Measurements from ENCODE around the gene MEI1. TPM values are rescaled to one million over a fixed set of nuclear protein-coding genes. Genes with fewer than 3 reads are reported as not detected.
A peak's percentile ranks its signal among the peaks of the same experiment; 100 is the strongest.

The MEI1 gene
- total RNA-seq, 4 donors from 2014 or later: 0.07 to 0.81 (median 0.50) TPM; not detected in 1

GRCh38 chr22:41822317-41823057 is 123.2 kb downstream of the MEI1 start:
- WGBS, 2 donors (ENCODE audit: low coverage in 1 of 2): 82 to 100% methylated on average over 2 of the region's 3 CpGs
- H3K4me1 ChIP-seq: peaks cover 0 to 20% (median 3%) of the 10 kb centered on the region in 3 donors

GRCh38 chr22:41823797-41824196 is 124.5 kb downstream of the MEI1 start:
- no peak overlapping the region for H3K27ac ChIP-seq
- 72 to 81% methylated on average over 5 of the region's 6 CpGs for WGBS, 2 donors (ENCODE audit: low coverage in 1 of 2)
- H3K27me3 ChIP-seq: no peaks in the 10 kb centered on the region
- TF ChIP-seq EP300 (IDR thresholded peaks at IDR 0.05) (no peak), POLR2AphosphoS5 (IDR thresholded peaks at IDR 0.05) (no peak), POLR2A (IDR thresholded peaks at IDR 0.05) (no peak), CTCF (IDR thresholded peaks at IDR 0.05) (no peak)
- no peak for ATAC-seq
- no peak overlapping the region for H3K4me3 ChIP-seq
- no peaks in the 10 kb centered on the region for H3K9me3 ChIP-seq
- peaks cover 0 to 21% of the 10 kb centered on the region in 2 donors for H3K36me3 ChIP-seq
- peaks cover 0 to 20% (median 3%) of the 10 kb centered on the region in 3 donors for H3K4me1 ChIP-seq

More at GRCh38 chr22:41822317-41823057, 123.2 kb downstream of the MEI1 start:
- ATAC-seq: no peak
- no peaks in the 10 kb centered on the region for H3K9me3 ChIP-seq
- TF ChIP-seq POLR2AphosphoS5 (IDR thresholded peaks at IDR 0.05): no peak
- no peak for TF ChIP-seq POLR2A (IDR thresholded peaks at IDR 0.05)
- TF ChIP-seq CTCF (IDR thresholded peaks at IDR 0.05): peak in 3 of 4 experiments; percentile 55 to 61 (median 57)
- no peak overlapping the region for H3K27ac ChIP-seq
- no peaks in the 10 kb centered on the region for H3K27me3 ChIP-seq
- no peak overlapping the region for H3K4me3 ChIP-seq
- peaks cover 0 to 25% of the 10 kb centered on the region in 2 donors for H3K36me3 ChIP-seq

- Histone ChIP-seq H3K4me1 (peaks cover 0 to 20% (median 3%) of the 10 kb centered on the region in 3 donors), H3K27me3 (no peaks in the 10 kb centered on the region), H3K4me3 (no peak overlapping the region), H3K27ac (peak overlapping the region in 1 of 4 donors; percentile 46), H3K9me3 (no peaks in the 10 kb centered on the region), H3K36me3 (peaks cover 0 to 11% of the 10 kb centered on the region in 2 donors)
- ATAC-seq: no peak
- 0 to 50% methylated on average over 1 to 5 of the region's 7 CpGs for WGBS, 2 donors (ENCODE audit: low coverage in 1 of 2)
- no peak for TF ChIP-seq CTCF (IDR thresholded peaks at IDR 0.05)
- no peak for TF ChIP-seq POLR2A (IDR thresholded peaks at IDR 0.05)
- no peak for TF ChIP-seq POLR2AphosphoS5 (IDR thresholded peaks at IDR 0.05)
- no peak for TF ChIP-seq EP300 (IDR thresholded peaks at IDR 0.05)
These were observed 126.1 kb downstream of the MEI1 start for GRCh38 chr22:41825376-41825775.

GRCh38 chr22:41826021-41826420 is 126.7 kb downstream of the MEI1 start:
- no peak for TF ChIP-seq POLR2AphosphoS5 (IDR thresholded peaks at IDR 0.05)
- no peak for TF ChIP-seq POLR2A (IDR thresholded peaks at IDR 0.05)
- TF ChIP-seq EP300 (IDR thresholded peaks at IDR 0.05): no peak
- no peak for TF ChIP-seq CTCF (IDR thresholded peaks at IDR 0.05)
- no peak overlapping the region for H3K4me3 ChIP-seq

More at GRCh38 chr22:41826021-41826420, 126.7 kb downstream of the MEI1 start:
- ATAC-seq: no peak
- peak overlapping the region in 2 of 4 donors; percentile 24 to 46 for H3K27ac ChIP-seq
- no peaks in the 10 kb centered on the region for H3K9me3 ChIP-seq
- no CpG with 5 or more reads among the region's 3 CpGs for WGBS, 2 donors (ENCODE audit: low coverage in 1 of 2)
- H3K27me3 ChIP-seq: no peaks in the 10 kb centered on the region
- H3K36me3 ChIP-seq: peaks cover 0 to 11% of the 10 kb centered on the region in 2 donors
- H3K4me1 ChIP-seq: peaks cover 0 to 21% (median 3%) of the 10 kb centered on the region in 3 donors
